Bronchial epithelial cell (primary cell): ENCODE data around the gene ZNF516. TPM values are rescaled to one million over a fixed set of nuclear protein-coding genes. Genes with fewer than 3 reads are reported as not detected.

Experiments used
- DNase-seq: peaks from one replicate; pipeline ENCODE4 v3.0.0-alpha.2; 2010; ENCODE audit warnings: low read depth
- FAIRE-seq: peaks from 2 replicates; lab custom pipeline; 2011; peaks lifted over from hg19 to GRCh38; lab: Jason Lieb, UNC
- H3K27me3 ChIP-seq: 2 replicates; pipeline ENCODE4 v1.5.1; 2011; ENCODE audit warnings: low read length; ENCODE audit not compliant: control insufficient read depth, insufficient read depth
- H3K36me3 ChIP-seq: 2 replicates; pipeline ENCODE4 v1.5.1; 2011; ENCODE audit warnings: low read length; ENCODE audit not compliant: control insufficient read depth, insufficient read depth
- H3K4me3 ChIP-seq: 2 replicates; pipeline ENCODE4 v1.5.1; 2011; ENCODE audit warnings: mild to moderate bottlenecking, low read depth, low read length, control low read depth
- total RNA-seq: library from RNA; depleted of rRNA; stranded (reverse); fragments of >200 nt; gene quantifications from 2 replicates; pipeline ENCODE4 v1.2.1, GENCODE V29; 2014
- TF ChIP-seq, protein P1 (sequence below): IDR thresholded peaks from 2 replicates; pipeline ENCODE4 v1.5.1; 2011; ENCODE audit warnings: mild to moderate bottlenecking, moderate library complexity, low read length, control low read depth, inconsistent platforms; ENCODE audit not compliant: insufficient read depth, severe bottlenecking

ZNF516 gene
- total RNA-seq, 1 donor from 2014 or later = 16.6 TPM

GRCh38 chr18:76395609-76396008, 99.4 kb downstream of the ZNF516 start:
- Histone ChIP-seq H3K36me3 (peaks cover 3% of the 10 kb centered on the region), H3K4me3 (no peak overlapping the region), H3K27me3 (no peaks in the 10 kb centered on the region)
- DNase-seq (no peak), FAIRE-seq (no peak)
- TF ChIP-seq, protein P1, sequence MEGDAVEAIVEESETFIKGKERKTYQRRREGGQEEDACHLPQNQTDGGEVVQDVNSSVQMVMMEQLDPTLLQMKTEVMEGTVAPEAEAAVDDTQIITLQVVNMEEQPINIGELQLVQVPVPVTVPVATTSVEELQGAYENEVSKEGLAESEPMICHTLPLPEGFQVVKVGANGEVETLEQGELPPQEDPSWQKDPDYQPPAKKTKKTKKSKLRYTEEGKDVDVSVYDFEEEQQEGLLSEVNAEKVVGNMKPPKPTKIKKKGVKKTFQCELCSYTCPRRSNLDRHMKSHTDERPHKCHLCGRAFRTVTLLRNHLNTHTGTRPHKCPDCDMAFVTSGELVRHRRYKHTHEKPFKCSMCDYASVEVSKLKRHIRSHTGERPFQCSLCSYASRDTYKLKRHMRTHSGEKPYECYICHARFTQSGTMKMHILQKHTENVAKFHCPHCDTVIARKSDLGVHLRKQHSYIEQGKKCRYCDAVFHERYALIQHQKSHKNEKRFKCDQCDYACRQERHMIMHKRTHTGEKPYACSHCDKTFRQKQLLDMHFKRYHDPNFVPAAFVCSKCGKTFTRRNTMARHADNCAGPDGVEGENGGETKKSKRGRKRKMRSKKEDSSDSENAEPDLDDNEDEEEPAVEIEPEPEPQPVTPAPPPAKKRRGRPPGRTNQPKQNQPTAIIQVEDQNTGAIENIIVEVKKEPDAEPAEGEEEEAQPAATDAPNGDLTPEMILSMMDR = no peak

GRCh38 chr18:76394780-76395476, 100.1 kb downstream of the ZNF516 start:
- TF ChIP-seq, protein P1 = no peak
- FAIRE-seq (no peak), DNase-seq (peak; percentile 87)
- no peak overlapping the region for H3K4me3 ChIP-seq
- peaks cover 3% of the 10 kb centered on the region for H3K36me3 ChIP-seq
- no peaks in the 10 kb centered on the region for H3K27me3 ChIP-seq

DNA sequence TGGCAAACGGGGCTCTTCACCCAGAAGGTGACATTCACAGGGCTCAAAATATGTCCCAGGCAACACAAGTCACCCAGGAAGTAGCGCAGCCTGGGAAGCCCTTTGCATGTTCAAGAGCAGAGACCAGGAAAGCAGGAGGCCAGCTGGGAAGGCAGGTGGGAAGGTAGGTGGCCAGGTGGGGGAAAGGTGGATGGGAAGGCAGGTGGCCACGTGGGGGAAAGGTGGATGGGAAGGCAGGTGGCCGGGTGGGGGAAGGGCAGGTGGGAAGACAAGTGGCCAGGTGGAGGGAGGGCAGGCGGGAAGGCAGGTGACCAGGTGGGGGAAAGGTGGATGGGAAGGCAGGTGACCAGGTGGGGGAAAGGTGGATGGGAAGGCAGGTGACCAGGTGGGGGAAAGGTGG, 102.7 kb downstream of the ZNF516 start:
- H3K36me3 ChIP-seq = peaks cover 3% of the 10 kb centered on the region
- no peak overlapping the region for H3K4me3 ChIP-seq
- no peaks in the 10 kb centered on the region for H3K27me3 ChIP-seq
- DNase-seq = no peak
- no peak for FAIRE-seq
- TF ChIP-seq, protein P1 = no peak

GRCh38 chr18:76391746-76392145, 103.3 kb downstream of the ZNF516 start:
- DNase-seq = no peak
- TF ChIP-seq, protein P1 = no peak
- Histone ChIP-seq H3K36me3 (peaks cover 3% of the 10 kb centered on the region), H3K4me3 (no peak overlapping the region), H3K27me3 (no peaks in the 10 kb centered on the region)
- FAIRE-seq = no peak

DNA sequence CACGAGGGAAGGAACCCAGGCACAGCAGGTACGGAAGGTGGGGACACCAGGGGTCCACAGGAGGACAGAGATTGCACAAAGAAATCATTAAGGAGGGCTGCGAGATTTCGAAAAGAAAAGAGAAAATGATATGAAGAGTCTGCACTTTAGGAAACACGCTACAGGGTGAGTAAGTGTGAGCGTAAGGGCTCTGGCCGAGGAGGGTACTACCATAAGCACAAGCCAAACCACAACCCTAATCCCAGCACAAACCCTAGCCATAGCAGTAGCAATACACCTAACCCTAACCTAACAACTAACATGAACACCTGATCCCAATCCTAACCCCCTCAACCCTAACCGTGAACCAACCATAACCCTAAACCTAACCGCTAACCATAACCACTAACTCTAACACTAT, 104.0 kb downstream of the ZNF516 start:
- DNase-seq = no peak
- H3K27me3 ChIP-seq = no peaks in the 10 kb centered on the region
- TF ChIP-seq, protein P1 = no peak
- H3K4me3 ChIP-seq = no peak overlapping the region
- FAIRE-seq = no peak
- peaks cover 3% of the 10 kb centered on the region for H3K36me3 ChIP-seq
